GM21786 (cell line): Measurements from ENCODE around the gene ARSD.
A peak's percentile ranks its signal among the peaks of the same experiment; 100 is the strongest.
"Not testable (repeated sequence)": the region's sequence is repeated elsewhere in the genome, so short reads cannot be mapped to it uniquely, and the experiment has no call there.

Experiments
- ATAC-seq: cut with Tn5 transposase; IDR thresholded peaks from one replicate; pipeline ENCODE4 v1.9.1; 2021; ENCODE audit not compliant: unreplicated experiment

The ARSD gene, protein sequence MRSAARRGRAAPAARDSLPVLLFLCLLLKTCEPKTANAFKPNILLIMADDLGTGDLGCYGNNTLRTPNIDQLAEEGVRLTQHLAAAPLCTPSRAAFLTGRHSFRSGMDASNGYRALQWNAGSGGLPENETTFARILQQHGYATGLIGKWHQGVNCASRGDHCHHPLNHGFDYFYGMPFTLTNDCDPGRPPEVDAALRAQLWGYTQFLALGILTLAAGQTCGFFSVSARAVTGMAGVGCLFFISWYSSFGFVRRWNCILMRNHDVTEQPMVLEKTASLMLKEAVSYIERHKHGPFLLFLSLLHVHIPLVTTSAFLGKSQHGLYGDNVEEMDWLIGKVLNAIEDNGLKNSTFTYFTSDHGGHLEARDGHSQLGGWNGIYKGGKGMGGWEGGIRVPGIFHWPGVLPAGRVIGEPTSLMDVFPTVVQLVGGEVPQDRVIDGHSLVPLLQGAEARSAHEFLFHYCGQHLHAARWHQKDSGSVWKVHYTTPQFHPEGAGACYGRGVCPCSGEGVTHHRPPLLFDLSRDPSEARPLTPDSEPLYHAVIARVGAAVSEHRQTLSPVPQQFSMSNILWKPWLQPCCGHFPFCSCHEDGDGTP

DNA sequence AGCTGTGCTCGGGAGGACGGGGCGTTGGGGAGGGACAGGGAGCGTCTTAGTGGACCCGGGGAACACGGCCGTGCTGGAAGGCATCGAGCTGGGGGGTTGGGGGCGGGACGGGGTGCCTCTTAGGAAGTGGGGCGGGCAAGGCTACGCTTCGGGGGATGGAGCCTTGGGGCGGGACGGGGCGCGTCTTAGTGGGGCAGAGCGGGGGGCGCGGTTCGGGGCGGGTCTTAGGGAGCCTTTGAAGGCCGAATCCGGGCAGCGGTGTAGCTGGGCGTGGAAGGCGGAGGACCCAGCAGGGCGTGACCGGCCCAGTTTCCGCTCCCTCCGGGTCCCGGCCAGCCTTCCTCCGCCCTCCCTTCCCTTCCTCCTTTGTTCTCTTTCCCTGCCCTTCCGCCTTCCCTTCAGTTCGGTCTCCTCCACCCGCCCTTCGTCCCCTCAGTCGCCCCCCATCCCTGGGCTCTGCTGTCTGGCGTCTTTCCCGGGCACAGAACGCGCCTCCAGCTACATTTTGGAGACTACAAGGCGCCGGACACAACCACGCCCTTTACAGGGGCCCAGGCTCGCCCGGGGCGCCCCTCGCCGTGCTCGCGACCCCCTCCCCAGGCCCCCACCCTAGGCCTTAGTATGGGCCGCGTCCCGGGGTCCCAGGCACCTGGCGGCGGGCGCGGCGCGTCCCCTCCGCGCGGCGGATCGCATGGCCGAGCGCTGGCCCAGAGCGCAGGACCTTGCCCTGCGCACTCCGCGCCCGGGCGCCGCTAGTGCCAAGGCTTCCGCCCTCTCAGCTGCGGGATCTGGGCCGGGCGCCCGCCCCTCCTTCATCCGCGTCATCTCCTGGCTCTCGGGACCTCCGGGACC is at the start of gene ARSD:
Gene ARSD, minus strand, starts transcription at position 757 of the 852 bp plus-strand sequence. Its CDS starts 64 bp downstream, at position 693.
- ATAC-seq: peak; percentile 92

DNA sequence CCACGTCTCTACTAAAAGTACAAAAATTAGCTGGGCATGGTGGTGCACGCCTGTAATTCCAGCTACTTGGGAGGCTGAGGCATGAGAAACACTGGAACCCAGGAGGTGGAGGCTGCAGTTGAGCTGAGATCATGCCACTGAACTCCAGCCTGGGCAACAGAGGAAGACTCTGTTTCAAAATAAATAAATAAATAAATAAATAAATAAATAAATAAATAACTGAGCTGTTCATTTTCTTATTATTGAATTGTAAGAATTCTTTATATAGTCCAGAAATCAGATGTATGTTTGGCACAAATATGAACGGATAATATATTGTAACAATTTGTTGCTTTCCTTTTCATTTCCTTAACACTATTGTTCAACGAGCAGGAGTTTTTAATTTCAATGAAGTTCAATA is 49.5 kb upstream of the ARSD start:
- ATAC-seq: not testable (repeated sequence)

DNA sequence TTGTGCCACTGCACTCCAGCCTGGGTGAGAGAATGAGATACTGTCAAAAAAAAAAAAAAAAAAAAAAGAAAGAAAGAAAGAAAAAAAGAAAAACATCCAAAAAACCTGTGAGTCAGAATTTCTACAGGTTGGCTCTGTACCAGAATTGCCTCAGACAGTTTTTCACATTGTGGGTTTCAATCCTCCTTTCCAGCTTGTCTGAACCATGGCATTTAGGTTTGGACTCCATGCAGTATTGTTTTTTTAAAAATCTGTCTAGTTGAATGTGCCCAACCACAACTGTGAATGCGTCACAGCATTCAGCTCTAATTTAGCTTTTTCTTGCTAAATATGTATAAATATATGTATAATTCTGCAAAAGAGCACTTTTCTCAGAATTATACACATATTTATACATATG is 45.8 kb upstream of the ARSD start:
- no peak for ATAC-seq

DNA sequence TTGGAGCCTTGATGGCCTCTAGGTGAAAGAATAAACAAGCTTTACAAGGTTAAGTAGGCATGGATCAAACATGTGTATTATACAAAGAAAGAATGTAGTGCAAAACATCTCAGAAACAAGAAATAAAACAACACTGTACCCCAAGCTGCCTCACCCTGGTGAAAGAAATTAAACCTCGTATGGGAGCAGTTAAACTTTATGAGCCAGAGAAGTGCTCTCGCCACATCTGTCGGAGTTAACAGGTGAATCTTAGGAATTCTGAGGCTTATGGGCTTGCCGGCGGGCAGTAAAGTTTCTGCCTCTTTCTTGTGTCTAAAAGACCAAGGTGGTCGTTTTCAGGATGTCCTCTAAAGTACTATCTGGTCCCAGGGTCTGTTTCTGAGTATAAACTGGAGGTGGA is 43.3 kb upstream of the ARSD start:
- no peak for ATAC-seq

DNA sequence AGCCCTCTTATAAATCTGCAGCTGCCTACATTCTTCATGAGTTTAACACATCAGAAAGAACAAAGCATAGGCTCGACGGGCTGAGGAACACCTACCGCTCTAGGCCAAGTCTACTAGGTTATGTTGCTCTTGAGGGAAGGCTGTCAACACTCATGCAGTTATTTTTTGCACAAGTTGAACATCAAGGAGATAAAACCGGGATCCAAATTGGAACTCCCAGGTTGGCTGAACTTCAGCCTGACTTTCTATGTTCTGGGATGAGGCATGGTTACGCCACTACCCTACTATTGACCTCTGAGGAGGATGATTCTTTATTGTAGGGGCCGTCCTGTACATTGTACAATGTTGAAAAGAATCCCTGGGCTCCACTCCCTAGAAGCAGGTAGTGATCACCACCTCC is 39.9 kb upstream of the ARSD start:
- ATAC-seq: no peak

DNA sequence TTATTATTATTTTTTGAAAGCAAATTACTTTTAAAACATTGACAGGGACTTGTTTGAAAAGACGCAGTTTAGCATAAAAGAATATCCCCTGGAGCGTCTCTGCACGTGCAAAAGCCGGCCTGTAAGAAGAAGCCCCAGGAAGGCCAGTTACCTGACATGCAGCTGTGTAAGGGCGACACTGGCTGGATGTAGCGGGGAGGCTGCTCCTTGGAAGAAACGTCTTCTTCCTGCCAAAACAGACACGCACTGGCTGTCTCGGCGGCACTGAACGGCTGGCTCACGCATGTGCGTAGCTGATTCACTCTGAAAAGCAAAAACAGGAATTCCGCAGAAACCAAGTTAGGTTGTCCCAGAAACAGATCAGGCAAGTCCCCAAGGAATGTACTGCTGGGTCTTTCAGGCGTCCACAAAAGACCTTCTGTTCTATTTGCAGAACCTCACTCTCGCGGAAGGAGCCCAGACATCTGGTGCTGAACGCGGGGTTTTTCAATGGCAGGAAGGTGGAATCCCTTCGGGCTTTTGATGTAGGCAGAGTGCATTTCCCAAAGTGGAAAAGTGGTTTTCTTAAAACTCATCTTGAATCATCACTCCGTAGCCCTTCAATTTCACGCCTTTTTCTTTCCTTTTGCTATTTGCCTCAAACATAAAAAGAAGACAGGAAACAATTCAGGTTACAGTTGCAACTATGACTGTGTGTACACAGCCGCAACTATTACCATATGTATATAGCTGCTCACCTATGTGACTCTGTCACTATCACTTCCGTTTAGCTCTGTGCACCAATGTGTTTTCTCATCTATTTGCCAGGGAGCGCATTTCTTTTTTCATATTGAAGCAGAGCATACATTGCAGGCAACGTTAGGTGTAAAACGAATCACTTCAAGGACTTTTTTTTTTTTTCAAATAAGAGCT is 39.1 kb upstream of the ARSD start:
- peak; percentile 50 for ATAC-seq

DNA sequence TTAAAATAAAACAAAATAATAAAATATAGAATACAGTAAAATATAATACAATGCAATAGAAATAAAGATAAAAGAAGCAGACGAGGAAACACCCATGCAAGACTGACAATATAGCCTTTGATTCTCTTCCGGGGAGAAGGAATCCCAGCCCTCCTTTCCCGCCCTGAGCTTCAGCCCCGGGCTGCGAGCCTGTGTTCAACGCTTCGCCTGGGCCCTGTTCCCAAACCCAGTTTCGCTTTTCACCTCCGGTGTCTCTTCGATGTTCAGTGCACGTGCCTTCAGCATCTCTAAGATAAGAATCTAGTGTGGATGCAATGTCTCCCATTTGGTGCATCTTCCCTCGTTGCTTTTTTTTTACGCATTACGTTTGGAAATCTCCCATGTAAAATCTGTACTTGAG is 38.4 kb upstream of the ARSD start:
- ATAC-seq: no peak

DNA sequence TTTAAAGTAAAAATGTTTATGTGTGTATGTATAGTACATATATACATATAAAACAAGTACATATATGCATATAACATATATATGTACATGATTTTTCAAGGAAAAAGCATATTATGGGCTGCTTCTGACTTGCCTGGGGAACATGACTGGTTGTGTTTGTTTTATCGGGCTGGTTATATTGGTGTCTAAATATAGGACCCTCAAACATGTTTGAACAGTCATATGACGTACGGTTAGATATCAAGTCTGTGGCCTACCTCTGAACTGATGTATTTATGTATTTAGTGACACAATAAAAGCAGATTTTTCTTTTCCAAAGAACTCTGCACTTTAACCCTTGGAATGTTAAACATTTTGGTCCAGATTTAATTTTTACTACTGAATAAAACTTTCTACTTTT is 37.9 kb upstream of the ARSD start:
- ATAC-seq: no peak

DNA sequence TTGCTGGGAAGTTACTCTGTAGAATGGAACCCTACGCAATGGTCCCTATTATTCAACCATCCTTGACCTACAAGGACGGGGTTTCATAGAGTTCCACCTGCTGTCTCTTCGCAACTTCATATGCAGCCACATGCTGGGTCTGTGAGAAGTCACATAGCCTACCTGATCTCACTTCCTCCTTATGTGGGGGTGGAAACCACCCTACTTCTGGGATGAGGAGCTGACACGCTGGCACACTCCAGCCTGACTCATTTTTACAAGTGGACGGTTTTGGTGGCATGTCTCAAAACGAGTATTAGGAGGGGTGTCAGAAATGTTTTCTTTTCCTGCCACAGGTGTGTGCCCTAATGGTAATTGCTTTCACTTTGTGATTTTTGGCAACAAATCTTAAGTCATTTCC is 36.8 kb upstream of the ARSD start:
- ATAC-seq: peak; percentile 77

DNA sequence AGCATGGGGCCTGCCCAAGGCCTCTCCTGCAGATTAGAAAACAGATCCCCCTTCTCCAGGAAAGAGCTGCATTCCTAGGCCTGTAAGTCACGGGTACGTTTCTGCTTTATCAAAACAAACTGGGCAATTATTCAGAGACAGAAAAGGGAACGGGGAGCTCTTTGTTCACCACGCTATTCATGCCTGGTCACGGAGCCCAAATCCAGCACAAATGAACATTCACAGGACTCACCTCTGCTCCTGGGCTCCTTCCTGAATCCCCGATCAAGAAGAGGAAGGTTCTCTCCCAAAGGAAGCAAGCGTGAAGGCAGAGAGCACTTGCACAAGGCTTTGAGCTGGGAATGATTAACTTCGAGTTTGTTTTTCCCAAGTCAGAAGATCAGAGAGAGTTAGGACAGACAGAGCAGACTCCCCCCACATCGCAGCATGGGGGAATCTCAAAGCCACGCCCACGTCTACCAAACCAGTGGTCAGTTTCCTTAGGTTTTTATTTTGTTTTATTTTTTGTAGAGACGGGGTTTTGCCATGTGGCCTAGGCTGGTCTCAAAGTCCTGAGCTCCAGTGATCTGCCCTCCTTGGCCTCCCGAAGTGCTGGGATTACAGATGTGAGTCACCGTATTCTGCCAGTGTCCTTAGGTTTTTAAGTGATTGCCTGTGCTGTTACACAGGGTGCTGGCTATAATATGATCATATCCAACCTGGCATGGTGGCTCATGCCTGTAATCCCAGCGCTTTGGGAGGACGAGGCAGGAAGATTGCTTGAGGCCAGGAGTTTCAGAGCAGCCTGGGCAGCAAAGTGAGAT is 35.1 kb upstream of the ARSD start:
- not testable (repeated sequence) for ATAC-seq

DNA sequence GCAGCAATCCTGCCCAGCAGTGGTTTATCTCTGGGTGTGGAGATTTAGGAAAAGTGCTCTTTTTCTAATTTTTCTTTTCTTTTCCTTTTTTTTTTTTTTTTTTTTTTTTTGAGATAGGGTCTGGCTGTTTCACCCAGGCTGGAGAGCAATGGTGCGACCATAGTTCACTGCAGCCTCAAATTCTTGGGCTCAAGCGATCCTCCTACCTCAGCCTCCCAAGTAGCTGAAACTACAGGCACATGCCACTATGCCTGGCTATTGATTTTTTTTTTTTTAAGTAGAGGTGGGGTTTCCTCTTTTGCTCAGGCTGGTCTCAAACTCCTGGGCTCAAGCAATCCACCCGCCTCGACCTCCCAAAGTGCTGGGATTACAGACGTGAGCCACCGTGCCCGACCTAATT is 34.3 kb upstream of the ARSD start:
- not testable (repeated sequence) for ATAC-seq

DNA sequence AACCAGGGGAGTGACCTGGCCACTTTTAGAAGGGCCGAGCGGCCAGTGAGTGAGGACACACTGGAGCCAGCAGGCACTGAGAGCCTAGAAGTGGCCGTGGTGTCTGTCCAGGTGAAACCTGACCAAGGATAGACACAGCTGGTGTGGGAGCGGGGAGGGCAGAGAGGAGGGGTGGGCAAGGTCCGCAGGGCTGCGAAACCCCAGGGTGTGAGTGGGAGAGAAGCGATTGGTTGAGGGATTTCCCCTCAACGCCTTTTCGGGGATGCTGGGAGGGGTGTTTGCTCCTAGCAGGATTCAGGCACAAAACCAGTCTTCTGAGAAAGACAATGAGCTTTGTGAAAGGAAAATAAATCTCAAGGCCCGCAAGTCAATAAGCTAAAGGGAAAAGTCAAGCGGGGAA is 33.2 kb upstream of the ARSD start:
- no peak for ATAC-seq

DNA sequence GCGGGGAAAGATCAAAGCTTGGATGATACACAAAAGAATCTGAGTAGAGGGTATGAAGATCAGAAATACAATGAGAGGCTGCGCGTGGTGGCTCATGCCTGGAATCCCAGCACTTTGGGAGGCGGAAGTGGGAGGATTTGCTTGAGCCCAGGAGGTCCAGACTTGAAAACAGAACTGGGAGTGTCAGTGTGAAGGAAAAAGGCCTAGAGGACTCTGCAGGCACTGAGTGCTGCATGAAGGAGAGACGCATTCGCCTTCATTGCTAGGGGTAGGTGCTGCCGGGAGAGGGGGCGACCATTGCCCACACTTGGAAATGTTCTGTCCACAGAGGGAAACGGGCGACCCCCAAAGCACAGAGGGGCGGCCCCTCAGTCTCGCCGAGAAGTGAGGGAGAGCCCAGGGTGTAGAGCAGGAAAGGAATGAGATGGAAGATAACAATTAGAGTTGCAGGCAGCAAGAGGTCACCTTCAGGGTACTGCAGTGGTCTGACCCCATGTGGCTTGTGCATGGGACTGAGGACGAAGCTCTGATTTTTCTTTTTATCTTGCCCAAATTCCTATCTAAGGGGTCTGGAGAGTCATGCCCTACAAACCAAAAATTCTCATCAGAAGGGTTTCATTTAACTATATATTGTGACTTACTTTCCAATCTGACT is 31.8 kb upstream of the ARSD start:
- no peak for ATAC-seq

DNA sequence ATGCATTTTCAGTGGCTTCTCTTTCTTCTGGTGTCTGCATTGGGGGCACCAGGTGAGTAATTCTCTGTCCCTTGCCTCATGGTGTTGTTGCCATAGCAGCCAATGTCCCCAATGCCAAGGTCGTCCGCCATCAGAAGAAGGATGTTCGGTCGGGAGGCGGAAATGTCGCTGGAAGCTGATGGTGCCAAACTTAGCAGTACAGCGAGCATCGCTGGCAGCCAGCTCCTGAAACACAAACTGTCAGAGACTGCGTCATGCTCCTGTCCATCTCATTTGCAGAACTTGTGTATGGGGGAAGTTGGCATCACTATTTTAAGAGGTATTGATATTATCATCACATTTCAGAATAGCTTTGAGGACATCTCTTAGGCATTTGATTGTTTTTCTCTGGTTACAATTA is 29.1 kb upstream of the ARSD start:
- ATAC-seq: no peak

DNA sequence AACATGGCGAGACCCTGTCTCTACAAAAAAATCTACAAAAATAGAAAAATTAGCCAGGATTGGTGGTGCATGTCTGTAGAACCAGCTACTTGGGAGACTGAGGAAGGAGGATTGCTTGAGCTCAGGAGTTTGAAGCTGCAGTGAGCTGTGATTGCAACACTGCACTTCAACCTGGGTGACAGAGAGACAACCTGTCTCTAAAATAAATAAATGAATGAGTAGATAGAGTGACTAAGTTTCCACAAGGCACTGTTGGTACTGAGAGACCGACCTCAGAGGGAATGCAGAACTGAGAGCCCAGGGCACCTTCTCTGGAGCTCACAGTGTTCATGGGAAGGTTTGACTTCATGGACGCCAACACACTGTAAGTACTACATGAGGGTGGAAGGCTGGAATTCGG is 26.7 kb upstream of the ARSD start:
- ATAC-seq: no peak

DNA sequence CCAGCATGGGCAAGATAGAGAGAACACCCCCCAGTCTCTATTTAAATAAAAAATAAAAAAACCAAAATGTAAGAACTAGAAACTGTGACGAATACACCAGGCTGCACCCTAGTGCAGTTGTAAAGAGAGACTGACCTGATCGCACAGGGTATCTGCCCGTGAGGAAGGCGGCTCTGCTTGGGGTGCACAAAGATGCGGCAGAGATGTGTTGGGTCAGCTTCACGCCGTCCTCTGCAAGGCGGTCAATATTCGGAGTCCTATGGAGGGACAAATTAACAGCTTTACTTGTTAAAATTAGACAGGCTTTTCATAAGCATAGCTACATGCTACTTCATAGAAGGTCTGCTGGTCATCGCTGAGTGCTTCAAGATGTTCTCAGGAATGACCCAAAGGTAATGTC is 26.1 kb upstream of the ARSD start:
- ATAC-seq: no peak

DNA sequence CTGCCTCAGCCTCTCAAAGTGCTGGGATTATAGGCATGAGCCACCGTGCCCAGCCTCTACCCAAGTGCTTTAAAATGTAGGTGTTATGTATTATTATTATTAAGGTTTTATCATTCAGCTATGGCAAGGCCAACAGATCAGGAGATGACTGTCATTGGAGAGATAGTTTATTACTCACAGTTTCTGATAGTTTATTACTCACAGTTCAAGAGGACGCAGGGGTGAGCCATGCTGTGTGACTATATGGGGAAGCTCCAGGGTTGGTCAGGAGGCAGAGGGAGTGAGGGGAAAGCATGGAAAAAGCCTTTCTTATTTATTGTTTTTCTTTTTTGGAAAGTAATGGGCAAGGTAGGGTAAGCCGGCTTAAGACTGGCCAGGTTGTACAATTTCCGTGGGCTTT is 25.4 kb upstream of the ARSD start:
- ATAC-seq: no peak

DNA sequence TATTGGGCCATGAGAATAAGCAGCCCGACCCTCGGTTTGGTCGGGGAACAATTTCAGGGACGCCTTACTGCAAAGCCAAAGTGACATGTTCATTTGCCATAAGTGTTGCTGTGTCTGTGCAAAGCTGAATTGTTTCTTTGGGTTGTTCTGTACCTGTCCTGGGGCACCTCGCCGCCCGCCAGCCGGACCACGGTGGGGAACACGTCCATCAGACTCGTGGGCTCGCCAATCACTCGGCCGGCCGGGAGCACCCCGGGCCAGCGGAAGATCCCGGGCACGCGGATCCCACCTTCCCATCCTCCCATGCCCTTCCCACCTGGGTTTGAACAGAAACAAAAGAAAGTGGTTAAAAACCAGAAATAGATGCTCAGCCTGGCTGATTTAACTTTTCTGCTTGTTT is 8.8 kb upstream of the ARSD start:
- ATAC-seq: not testable (repeated sequence)
